HG03439 (cell line): ENCODE measurements around the gene KLHL29.
"Not testable (repeated sequence)": the region's sequence is repeated elsewhere in the genome, so short reads cannot be mapped to it uniquely, and the experiment has no call there.

Experiments used
- ATAC-seq: cut with Tn5 transposase; IDR thresholded peaks from one replicate; pipeline ENCODE4 v1.9.1; 2021; ENCODE audit warnings: mild to moderate bottlenecking, moderate library complexity; ENCODE audit not compliant: unreplicated experiment

KLHL29 gene

DNA sequence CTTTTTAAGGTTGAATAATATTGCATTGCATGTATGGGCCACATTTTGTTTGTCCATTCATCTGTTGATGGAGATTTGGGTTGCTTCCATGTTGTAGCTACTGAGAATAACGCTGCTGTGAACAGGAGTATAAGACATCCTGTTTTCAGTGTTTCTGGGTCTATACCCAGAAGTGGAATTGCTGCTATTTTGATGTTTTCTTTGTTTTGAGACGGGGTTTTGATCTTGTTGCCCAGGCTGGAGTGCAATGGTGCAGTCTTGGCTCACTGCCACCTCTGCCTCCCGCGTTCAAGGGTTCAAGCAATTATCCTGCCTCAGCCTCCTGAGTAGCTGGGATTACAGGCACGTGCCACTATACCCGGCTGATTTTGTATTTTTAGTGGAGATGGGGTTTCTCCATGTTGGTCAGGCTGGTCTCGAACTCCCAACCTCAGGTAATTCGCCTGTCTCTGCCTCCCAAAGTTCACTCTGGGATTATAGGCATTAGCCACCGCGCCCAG, 6.3 kb downstream of the KLHL29 start:
- not testable (repeated sequence) for ATAC-seq

DNA sequence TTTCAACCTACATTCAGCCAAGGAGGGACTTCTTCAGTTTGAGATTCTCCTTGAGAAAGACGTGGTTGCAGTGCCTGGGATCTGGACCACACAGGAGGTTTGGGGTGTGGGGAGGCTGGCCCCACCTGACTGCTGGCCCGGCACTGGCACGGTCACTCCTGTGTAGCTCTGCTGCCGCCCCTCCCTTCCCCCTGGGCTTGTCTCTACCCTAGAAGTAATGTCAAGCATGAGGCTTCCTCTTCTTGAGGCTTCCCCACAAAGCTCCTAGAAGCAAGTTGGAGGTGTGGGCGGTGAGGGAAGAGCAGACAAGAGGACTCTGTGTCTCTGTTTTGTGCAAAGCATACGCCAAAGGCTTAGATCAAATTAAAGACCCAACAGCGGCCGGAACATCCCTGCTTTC, 8.7 kb downstream of the KLHL29 start:
- ATAC-seq, result no peak

DNA sequence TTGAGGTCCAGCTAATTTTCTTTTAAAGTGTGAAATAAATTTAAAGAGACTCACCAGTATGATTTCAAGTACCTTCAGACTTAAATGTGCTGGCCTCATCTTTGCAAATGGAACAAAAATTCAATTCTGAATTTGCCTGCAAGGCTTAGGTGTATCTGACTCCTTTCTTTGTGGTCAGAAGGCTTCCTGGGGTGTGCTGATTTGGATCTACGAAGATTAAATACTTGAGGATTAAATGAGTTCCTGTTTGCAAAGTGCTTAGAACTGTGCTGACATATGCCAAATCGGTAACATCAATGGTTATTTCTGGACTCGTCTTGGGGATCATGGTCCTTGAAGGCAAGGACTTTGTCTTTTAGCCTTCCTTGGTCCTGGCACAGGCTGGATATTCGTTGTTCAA, 9.7 kb downstream of the KLHL29 start:
- no peak for ATAC-seq

DNA sequence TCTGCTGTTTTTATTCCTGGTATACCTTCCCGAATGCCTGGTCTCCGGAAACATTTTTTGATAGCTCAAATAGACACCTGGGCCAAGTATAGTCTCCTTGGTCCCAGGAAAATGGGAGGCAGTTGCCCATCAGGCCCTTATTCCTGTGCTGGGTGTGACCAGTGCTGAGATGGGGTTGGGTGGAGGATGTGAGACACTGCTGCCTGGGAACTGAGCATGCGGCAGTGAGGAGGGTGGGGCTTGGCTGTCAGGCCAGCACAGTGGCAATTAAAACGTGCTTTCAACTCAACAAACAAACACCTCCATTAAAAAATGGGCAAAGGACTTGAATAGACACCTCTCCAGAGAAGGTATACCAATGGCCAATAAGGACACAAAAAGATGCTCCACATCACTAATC, 12.5 kb downstream of the KLHL29 start:
- ATAC-seq, result no peak

DNA sequence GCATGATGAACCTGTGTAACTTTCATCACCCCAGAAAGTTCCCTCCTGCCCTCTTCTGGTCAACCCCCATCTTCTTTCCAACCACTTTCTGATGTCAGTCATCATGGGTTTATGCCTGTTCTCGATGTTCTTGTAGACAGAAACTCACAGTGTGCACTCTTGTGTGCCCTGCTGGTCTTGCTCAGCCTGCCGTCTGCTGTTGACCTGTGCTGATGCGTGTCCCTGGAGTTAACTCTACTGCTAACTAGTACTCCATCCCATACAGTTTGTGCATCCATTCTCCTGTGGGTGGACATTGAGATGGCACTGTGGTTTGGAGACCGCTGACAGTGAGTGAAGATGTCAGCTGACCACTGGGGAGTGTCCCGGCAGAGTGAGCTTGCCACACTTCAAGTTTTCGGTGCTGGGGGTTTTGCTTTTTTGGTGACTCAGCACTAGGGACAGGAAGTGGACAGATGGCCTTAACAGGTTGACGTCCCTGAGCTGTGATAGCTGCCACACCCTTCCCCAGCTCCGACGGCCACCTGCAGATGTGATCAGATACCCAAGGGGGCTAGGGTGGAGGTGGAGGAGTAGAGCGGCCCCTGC, 14.8 kb downstream of the KLHL29 start:
- peak; percentile 80 for ATAC-seq

DNA sequence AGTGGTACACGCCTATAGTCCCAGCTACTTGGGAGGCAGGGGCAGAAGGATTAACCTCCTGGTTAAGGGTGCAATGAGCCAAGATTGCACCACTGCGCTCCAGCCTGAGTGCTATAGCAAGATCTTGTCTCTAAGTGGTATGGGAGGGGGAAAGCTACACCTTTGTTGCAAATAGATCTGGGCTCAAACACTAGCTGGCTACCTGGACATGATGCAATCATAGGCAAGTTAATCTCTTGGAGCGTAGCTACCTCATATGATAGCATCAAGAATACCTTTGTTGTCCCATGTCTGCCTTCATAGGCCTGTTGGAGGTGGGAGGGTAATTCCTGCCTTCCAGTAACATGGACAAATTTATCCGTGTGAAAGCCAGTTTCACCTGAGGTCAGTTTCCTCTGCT, 15.7 kb downstream of the KLHL29 start:
- ATAC-seq, result no peak

DNA sequence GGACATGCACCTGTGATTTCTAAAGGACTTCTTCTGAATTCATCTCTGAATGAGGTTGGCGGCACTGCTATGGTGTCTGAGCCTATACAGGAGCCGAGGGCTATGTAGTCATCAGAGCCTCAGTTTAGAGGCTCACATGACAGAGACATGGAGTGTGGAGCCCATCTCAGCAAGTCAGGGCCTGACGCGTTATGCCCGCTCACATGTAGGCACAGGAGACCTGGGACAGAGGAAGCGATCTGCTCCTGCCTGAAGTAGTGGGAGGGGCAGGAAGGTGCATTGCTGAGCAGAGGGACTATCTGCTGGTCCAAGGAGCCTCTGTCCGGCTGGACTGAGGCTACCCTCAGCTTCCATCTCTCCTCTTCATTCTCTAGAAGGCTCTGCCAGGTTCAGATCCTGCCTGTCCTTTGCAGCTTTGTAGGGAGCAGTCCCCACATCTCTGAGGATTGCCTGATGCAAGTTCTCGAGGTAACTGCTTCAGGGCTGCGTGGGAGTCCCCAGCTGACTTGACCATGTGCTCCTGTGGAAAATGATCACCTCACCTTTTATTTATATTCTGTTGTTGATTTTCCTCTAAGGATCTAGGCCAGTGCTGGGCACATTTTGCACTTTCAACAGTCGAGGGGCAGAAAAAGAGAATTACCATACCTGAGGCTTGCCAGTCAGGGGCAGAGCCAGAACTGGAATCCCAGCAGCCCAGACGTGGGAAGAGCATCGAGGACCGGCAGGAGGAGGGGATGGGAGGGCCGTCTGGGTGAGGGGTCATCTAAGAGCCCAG, 16.6 kb downstream of the KLHL29 start:
- ATAC-seq, result no peak

DNA sequence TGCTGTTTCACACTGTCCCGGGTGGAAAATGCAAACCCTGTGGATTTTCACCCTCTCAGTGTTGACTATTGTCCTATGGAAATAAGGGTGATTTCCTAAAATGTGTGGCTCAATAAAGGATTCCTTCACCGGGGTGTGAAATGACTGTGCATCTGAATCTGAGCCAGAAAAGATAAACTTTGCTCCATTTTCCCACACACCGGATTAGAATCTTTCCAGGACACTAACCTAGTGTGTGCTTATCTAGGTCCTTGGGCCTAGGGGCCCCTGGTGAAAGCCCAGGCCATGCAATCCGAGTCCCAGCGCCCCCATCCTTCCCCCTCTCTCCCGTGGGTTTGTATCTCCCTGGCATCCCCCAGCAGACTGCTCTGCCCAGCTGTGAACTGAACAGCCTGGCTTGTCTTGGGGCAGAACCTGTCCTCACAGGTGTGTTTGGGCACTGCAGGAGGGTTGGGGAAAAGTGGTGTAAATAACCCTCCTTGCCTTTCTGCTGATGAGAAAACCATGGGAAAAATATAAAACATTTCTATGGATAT, 17.3 kb downstream of the KLHL29 start:
- ATAC-seq, result no peak

DNA sequence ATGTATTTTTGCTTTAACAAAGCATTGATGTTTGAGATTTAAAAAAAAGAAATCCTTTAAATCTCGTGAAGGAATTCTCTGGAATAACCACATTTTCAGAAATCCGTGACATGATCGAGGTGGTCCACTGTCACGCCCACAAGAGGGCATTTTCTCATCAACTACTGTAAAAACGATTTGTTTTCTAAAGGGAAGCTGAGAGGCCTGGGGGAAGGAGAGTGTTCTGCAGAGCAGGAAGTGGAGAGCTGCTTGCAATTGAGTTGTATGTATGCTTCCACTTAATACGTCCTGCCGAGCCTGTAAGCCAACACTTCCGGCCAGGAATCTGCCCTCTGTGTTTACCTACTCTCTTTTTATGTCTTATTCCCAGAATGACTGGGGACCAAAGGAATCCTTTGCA, 19.4 kb downstream of the KLHL29 start:
- no peak for ATAC-seq

DNA sequence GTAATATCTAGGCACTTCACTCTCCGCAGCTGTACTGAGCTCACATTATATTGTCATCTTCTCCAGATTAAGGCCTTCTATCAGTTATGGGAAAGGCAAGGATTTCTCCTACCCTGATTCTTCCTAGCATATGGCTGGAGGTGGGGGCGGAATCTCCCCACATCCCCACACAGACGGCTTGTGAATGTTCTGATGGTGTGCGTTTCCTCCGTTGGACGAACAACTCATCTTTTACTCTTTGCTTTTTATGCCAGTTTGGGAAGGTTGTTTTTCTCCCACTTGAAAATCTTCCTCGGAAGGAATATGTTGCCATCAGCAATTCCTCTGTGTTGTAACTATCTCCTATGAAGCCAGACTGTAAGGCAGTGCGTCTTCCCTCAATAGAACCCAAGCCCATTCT, 24.3 kb downstream of the KLHL29 start:
- ATAC-seq, result no peak

DNA sequence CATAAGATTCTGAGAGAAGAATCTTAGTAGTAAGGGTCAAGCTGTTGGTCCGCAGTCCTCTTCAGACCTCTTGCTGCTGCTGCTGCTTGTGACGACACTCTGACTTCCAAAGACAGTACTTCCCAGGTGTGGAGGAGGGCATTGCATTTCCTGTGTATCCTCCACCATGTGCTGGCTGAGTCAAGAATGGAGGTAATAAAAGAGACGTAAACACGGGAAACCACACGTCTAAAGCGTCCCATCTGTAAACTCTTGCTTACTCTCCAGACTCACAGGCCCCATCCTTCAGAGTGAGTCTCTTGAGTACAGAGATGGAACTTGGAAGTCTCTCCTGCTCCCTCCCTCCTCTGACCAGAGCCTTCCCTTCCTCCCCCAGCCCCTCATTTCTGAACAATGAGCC, 25.6 kb downstream of the KLHL29 start:
- ATAC-seq, result no peak

DNA sequence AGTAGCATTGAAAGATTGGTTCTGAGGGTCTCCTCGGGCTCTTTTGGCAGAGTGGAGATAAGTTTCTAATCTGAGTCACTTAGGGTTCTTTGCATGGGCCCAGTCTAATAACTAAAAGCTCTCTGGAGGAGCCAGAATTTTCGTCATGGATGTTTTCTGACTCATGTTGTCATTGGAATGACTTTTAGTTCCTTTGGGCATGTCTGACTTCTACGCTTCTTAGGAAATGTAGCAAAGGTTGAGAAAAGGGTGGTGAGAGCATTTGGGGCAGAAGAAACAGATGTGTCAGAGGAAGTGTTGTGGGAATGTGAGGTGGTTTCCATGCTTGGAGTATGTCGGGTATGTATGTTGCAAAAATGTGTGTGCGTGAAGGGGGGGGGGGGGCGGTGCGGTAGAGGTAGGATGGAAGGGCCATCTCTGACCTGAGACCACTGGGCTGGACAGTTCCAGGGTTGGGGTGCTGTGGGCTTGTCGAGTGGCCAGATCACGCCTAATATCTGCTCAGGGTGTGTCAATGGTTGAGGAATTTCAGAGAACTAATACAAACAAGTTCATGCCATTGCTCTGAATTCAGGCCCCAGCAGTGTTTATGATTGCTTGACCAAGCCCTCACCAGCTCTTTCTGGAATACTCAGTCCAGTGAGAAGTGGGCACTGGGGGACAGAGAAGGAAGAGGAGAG, 26.9 kb downstream of the KLHL29 start:
- no peak for ATAC-seq

DNA sequence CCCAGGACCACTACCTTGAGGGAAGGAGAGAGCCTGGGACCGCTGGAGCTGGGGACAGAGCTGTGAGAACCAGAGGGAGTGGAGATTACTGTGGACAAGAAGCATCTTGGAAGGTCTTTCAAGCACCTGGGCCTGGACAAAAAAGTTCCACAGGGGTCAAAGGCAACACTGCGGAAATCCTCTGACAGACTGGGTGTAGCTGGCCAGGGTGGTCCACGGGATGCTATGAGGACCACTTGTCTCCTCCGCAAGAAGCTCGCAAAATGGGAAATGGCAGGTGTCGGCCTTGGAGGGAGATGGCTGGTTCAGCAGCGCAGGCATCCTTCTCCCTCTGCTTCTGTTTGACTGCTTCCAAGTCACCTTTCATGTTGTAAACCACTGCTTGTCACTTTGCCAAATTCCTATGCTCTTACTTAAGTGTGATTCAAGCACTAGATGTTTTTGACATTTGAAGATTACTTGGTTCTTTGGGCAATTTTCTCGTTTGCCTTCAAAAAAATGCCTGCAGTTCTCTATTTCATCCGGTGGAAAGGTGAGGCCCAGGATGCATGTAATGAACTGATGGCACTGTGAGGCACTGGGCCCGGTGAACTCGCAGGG, 27.7 kb downstream of the KLHL29 start:
- ATAC-seq, result no peak

DNA sequence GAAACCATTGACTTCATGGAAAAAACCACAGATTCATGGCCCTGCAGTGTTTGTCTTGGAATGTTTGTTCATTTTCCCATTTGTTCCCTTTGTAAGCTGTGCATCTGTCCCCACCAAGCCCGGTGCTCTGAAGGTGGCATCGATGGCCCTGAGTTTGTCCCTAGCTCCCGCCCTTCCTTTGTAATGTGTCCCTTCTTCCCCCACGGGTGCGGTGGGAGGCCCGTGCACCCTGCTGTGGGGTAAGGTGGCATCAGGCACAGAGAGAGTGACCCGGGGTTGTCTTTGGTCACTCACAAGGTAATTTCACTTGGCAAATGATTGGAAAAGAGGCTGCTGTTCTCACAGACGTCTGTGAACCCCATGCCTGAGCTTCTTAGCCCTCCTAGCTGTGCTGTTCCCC, 28.7 kb downstream of the KLHL29 start:
- no peak for ATAC-seq

DNA sequence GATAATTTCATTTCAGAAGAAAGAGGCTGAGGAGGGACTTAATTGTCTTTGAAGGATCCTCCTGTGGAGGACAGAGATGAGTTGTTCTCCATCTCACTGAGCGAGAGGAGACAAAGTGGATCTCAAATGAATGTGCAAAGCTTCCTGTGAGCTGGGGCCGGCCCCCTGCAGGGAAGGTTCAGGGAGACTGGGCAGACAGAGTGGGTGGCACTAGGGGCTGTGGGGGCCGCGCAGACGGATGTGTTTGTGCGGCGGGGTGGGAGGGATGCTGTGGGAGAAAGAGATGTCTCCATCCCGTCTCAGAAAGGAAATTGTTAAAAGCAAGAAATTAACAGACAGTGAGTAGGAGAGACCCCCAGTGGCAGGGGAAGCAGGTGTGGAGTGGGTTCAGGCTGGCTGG, 29.1 kb downstream of the KLHL29 start:
- no peak for ATAC-seq

DNA sequence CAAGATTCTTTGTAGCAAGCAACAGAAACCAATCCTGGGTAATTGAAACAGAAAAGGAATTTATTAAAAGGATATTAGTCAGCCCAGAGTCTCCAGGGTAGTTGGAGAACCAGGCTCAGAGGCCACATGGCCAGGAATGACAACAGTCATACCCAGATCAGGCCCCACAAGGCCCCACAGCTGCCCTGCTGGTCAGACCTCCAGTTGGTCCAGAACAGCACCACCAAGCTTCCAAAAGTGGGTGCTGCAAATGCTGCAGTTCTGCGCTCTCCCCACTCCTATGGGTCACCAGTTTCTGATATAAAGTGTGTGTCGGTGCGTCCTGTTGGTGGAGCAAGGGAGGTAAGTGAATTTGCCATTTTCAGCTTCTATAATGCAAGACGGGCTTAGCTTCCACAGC, 29.9 kb downstream of the KLHL29 start:
- ATAC-seq, result no peak

DNA sequence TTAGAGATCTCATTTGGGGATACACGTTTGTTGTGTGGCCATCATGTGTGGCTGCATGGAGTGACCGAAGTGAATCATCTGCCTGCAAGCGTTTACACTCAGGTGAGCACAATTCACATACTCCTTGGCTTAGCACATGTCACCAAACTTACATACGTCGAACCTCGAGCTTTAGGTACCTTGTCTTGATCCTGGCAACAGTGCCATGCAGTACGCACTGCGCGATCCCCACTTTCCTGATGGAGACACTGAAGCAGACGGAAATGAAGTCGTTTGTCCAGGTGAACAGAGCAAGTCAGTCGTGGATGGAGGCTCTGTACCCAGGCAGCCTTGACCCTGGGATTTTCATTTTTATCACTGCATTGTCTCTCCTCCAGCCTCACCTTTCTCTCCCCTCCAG, 32.3 kb downstream of the KLHL29 start:
- ATAC-seq, result no peak

DNA sequence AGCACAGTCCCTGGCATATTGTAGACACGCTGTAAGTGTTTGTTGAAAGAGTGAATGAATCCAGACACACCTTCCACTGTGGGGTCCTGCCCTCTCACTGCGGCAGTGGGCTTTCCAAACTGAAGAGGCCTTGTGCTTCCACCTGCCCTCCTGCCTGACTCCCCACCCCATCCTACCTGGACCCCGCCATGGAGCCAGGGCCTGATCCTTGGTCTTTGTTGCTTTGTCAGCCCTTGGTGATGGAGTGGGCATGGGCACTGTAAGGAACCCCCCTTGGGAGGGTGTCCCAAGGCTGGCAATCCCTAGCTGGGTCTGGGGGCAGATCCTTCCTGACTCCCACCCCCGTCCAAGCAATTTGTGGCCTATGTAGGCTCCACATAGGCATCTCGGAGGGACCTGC, 33.1 kb downstream of the KLHL29 start:
- no peak for ATAC-seq

DNA sequence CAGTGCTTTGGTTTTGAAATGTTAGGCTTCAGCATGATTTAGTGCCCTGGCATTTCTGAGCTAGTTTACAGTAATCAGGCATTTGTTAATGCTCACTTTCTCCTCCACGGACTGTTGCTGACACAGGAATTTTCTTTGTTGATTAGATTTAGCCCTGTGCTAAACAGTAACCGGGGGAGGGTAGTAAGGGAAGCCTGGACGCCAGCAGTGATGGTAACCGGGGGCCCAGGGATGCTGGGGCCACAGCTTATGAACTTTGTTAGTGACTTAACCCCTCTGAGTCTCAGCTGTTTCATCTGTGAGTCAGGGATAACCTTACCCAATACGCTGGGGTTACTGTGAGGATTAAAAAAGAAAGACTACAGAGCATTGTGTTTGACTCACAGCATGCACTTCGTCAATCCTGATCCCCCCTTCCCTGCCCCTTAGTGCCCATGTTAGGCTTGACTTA, 33.5 kb downstream of the KLHL29 start:
- ATAC-seq, result no peak

DNA sequence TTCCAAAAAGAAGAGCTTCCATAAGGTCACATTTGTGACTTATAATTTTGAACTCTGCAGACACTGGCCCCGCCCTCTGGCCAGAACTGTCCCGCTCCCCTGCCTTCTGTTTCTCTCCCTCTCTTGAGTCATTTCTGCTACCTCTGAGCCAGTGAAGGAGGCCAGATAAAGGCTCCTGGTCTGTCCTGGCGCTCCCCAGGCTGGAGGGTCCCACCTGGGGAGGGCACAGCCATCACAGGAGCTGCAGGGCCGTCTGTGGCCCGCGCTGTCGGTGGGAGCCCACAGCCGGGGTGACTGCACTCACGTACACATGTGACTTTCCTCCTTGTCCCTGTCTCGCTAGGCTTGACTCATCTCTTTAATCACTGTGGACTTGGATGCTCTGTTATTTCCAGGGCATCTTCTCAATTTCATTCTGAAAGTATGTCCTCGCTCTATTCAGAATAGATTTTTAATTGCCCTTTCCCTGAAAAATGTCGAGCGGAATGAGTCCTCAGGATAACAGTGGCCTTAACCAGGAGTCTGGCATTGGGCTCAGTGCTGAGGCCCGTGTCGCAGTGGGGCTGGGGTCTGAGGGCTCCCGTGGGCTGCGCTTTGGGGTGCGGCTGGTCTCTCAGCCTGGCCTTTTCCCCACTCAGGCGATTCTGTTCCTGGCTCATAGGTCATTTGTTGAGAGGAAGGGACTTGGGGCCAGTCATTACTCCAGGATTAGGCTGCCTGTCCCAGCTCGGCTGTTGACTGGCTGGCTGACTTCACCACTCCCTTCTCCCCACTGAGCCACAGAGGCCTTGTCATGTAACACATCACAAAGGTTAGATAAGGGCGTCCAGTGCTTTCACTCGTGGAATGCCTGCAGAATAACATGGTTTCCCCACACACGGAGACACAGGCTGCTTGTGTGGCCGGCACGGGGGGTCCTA, 34.5 kb downstream of the KLHL29 start:
- ATAC-seq, result no peak
